GM10847 (cell line): Measurements from ENCODE around the gene SERTAD1.

ENCODE experiments used
- POLR2A ChIP-seq: IDR thresholded peaks from 2 replicates; pipeline ENCODE4 v1.6.1; 2011; ENCODE audit not compliant: insufficient read length; ENCODE audit errors: extremely low read depth

Gene SERTAD1

DNA sequence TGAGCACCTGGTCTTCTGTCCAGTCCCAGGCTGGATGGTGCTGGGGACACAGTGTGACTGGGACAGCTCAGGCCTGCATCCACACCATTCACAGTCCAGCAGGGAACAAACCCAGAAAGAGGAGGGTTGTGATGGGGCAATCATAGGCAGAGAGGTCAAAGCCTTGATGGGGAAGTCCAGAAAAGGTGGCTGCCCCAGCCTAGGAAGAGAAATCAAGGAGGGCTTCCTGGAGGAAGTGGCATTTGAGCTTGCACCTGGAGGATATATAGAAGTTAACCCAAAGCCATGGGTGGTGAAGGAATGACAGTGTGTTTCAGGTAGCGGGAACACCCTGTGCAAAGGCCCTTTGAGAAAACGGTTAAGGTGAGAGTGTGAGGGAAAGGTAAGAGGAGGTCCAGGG lies 10.0 kb downstream of the SERTAD1 start:
- TF ChIP-seq POLR2A: no peak

DNA sequence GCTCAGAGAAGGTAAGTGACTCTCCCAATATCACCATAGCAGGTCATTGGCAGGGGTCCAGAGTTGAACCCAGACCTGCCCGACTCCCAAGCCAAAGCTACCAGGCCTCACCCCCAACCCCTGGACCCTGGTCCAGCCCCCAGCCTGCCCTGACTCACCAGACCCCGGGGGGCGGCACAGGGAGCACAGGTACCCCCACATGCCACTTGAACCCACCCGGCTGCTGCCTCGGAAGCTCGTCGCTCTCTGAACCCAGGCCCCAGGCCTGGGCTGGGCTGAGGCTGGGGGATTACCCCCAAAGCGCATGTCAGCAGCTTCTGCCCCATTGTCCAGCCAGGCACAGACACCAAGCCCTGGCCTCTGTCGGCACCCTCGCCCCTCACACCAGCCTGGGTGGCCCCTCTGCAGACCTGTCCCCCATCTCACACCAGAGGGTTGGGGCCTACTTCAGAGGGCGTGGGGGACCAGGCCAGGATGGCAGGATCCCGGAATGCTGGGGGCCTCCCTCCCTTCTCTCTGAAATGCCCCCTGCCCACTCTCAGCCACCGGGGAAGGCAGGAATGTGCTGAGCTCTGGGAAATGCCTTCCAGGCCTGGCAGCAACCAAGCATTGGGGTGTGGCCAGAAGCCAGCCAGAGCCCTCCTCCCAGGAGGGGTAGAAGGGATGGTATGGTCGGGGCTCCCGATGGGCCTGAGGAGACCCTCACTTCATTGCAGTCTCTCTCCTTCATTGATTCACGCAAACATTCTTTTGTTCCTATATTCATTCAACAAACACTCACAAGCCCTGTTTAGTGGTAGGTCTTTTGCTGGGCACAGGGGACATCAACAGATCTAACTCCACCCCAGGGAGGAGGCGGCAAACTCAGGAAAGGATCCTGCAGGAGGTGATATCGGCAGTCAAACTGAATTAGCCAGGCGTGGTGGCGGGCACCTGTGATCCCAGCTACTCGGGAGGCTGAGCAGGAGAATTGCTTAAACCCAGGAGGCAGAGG lies 11.0 kb downstream of the SERTAD1 start:
- no peak for TF ChIP-seq POLR2A

DNA sequence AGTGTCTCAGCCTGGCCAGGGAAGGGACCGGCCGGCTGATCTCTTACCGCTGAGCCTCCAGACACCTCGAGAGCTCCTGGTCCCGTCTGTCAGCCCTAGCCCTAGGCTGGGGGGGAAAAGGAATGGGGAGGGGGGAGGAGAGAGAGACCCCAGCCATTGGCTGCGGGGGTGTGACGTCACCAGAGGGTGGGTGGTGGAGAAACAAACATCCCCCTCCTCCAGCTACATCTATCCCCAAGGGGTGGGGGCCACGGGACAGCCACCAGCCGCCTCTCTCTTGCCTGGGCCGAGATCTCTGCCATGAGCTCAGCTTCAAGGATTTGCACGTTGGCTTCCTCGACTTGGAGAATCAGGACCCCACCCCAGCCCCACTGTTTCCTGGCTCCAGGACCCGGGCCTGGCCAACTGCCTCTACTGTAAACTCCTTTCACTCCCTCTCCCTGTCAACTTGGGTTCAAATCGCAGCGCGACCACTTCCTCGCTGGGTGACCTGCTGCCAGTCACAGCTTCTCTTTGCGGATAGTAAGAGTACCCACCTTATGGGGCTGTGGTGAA lies 12.4 kb downstream of the SERTAD1 start, which contains the start of gene PRX:
TSS of gene PRX (minus strand) at position 88 of the 555 bp plus-strand sequence. CDS start 5,446 bp downstream, outside the sequence.
- TF ChIP-seq POLR2A: no peak

DNA sequence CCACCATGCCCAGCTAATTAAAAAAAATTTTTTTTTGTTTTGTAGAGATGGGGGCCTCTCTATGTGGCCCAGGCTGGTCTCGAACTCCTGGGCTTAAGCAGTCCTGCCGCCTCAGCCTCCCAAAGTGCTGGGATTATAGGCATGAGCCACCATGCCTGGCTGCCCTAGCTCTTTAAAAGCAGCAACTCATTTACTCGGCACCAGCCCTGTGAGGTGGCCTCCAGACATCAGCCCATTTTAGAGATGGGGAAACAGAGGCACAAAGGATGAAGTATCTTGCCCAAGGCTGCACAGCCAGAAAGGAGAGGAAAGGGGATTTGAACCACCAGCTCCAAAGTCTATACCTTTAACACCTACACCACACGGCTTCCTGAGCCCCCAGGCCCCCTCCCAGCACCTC lies 12.9 kb downstream of the SERTAD1 start:
- no peak for TF ChIP-seq POLR2A

DNA sequence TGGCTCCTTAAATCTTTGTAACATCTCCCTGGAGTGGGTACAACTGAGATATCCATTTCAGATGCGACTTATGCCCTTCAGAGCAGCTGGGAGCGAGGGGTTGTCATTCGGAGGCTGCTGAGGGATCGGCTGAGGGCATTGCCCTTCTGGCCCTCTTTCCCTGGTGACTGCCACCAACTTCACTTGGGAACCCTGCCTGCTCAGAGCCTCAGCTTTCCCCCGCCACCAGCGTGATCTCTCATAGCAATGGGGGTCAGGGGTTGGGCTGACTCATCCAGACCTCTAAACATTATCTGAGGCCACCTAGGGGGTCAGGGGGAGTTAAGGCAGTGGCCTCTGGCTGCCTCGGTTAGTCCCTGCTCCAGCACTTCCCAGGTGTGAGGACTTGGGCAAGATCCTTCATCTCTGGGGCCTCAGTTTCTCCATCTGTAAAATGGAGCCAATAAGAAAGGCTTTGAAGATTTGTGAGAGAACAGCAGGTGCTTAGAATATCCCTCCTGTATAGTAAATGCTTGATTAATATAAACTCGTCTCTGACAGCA lies 13.8 kb downstream of the SERTAD1 start:
- no peak for TF ChIP-seq POLR2A

DNA sequence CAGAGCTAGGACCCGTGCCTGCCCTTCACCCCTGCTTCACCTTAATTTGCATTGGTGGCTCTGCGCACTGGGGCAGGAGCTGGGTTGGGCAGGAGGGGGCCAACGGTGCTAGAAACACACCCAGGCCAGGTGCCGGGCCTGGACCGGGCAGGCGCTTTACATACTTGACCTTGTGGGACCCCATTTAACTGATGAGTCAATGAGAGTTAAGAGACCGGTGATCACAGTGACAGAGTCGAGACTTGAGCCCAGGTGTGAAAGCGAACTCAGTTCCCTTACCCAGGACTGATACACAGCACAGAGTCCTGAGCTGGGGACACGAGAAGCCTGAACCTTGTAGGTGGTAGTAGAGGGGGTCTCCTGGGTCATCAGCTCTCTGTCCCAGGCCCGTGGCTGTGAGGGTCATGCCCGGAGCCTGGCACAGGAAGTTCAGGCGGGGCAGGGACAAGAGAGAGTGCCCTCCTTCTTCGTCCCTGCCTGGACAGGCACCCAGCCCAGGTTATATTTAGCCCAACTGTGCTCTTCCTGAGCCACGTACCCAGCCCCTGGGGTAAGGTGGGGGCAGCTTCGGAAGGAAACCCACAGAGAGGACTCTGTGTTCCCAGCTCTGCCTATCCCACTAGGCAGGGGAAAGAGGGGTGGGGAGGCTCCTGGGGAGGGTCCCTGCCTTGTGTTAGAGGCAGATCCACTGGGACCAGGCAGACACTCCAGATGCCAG lies 14.5 kb downstream of the SERTAD1 start:
- TF ChIP-seq POLR2A: no peak

DNA sequence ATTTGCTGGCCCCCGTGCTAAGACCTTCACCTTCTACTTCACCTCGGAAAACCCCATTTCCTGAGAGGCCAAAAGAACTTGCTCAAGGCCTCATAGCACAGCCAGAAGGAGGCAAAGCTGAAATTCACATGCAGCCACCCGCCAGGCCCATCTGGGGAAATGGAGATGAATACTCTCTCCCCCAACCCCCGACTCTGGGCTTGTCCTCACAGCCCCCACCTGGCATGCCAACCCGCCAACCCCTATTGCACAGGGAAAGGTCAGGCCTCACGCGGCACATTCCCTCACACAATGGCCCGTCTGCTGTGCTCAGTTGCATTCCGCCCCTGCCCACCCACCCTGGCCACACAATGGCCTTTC lies 15.8 kb downstream of the SERTAD1 start:
- no peak for TF ChIP-seq POLR2A

DNA sequence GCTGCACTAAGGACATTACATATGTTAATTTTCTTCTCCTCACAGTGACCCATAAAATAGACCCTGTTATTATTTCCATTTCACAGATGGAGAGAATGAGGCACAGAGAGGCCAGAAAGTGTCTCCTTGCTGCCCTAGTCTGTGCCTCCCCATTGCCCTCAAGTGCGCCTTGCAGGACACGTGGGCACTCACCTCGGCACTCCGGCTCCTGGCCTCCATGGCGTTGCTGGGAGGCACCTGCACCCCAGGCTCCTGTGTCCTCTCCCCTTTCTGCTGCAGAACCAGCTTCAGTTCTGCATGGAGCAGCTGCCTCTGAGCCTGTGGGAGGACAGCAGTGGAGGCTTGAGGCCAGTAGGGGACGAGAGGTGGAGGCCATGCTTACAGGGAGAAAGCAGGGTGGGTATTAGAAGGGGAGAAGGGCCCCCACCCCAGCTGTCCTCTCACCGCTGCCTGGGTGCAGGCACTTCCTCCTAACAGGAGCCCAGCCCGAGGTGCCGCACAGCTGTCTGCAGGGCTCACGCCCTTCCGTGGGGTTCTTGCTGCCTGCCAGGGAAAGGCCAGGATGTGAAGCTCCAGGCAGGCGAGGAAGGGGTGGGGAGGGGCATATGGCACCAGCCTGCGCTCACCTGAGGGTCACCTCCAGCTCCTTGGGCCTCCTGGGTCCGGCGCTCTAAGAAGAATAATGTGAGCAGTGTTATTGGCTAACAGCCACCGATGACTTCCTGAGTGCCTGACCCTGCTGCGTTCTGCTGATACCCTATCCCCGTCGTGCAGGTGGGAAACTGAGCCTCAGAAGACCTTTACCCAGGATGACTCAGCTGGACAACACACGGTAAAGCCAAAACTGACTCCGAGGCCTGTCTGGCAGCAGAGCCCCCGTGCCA lies 17.8 kb downstream of the SERTAD1 start:
- no peak for TF ChIP-seq POLR2A

DNA sequence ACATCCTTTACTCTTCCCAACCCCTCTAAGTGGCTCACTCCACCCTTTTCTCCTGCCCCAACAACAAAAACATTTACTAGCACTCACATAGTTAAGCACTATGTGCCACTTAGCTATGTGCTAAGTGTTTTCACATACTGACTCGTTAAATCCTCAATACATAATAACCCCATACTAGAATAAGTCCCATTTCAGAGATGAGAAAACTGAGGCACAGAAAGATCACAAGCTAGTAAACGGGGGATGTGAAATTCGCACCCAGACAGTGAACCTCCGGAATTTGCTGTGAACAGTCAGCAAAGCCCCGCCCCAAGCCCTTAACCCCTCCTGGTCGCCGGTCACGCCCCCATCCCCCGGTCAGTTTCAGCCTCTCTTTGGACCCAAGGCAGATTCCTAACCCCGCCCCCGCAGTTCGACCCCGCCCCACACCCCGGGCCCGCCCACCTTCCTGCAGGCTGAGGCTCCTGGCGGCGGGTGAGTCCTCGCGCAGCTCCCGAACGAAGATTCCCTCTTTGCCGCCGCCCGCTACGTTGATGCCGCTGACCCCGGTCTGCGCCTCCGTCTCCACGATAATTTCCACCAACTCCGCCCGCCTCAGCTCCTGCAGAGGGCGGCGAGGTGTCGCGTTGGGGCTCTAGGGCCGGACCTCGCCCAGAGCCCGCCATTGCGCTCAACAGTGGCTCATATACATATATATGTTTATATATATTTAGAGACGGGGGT lies 22.4 kb downstream of the SERTAD1 start:
- no peak for TF ChIP-seq POLR2A

DNA sequence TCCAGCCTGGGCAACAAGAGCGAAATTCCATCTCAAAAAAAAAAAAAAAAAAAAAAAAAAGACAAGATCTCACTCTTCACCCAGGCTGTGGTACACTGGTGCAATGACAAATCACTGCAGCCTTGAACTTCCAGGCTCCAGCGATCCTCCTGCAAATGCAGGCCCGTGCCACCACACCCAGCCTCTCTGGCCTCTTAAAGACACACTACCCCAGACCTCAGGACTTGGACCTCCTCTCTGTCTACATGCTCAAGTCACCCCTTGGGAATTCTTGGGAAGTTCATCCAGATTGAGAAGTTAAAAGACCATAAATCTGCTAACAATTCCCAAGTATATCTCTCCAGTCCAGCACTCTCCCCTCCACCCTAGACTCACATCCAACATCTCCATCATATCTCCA lies 25.2 kb downstream of the SERTAD1 start:
- TF ChIP-seq POLR2A: no peak

DNA sequence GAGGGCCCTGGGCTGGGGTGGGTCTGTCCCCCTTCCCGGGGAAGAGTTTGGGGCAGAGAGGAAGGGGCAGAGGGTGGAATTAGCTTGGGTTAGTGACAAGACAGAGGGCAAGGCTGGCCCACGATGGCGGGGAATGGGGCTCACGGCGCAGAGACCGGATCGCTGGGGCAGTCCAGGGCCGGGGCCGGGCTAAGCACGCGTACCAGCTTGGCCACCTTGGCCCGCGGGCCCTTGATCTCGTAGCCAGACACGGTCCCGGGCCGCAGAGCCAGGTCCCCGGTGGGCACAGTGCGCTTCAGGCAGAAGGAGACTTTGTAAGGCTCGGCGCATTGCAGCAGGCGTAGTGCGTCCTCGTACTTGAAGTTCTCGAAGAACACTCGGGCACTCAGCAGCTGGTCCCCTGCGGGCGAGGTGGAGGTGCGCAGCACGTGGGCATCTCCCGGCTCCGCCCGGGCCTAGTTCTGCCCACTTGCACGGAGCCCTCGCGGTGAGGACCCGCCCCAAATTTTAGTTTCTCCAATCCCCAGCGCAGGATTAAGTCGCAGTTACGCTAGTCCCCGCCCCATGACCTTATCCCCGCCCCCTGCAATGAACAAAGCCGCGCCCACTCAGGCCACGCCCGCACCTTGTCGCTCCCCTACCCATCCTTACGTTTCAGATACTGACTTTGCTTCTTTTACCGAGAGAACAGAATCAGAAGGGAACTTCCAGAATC lies 27.2 kb downstream of the SERTAD1 start:
- no peak for TF ChIP-seq POLR2A

DNA sequence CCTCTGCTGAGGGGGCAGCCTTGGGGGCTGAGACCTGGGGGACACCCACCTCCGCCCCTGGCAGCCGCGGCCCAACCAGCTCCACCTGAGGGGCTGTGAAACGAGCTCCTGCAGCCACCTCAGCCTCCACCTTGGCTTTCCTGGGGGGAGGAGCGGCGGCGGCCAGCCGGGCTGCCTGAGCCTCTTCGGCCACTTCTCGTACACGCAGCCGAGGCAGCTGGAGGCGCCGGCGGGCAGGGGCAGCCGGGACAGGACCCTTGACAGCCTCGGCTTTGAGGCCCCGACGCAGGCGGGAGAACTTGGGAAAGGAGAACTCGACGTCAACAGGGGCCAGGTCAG lies 28.3 kb downstream of the SERTAD1 start:
- TF ChIP-seq POLR2A: no peak

DNA sequence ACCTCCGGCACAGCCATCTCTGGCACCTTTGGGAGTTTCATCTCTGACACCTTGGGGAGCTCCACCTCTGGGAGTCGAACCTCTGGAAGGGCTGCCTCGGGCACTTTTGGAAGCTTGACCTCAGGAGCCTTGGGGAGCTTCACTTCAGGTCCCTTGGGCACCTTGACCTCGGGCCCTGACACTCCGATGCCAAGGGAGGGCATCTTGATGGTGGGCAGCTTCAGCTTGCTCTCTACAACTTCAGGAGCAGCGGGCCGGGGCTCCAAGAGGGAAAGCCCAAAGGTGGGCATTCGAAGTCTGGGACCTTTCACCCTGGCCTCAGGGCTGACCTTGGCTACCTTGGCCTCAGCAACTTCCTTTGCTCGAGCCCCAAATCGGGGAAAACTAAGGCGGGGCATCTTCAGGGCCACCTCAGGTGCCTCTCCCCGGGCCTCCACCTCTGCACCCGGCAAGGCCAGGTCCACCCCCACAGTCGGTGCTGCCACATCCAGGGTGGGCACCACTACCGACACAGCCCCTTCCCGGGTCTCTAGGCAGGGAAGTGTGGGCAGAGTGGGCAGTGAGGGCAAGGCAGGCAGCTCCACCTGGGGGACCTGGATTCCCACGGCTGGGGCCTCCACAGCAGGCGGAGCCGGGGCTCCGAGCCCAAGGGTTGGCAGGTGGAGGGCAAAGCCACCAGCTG lies 28.8 kb downstream of the SERTAD1 start:
- TF ChIP-seq POLR2A: no peak
